OCI-LY1 (cell line): ENCODE results near the gene CHCHD10.

Experiments used
- H2AFZ ChIP-seq: fragments of 200-600 bp; sonication (generic), shearing (Covaris generic); 2 replicates; pipeline ENCODE4 v1.6.0; 2014; ENCODE audit warnings: antibody characterized with exemption, mild to moderate bottlenecking, low read length
- H3F3A ChIP-seq: fragments of 200-600 bp; sonication (generic), shearing (Covaris generic); 2 replicates; pipeline ENCODE4 v1.6.0; 2014; ENCODE audit warnings: mild to moderate bottlenecking, antibody characterized with exemption, low read length, moderate library complexity; ENCODE audit not compliant: insufficient read depth
- H3K27ac ChIP-seq: fragments of 200-600 bp; sonication (generic); 2 replicates; pipeline ENCODE4 v1.5.1; 2014; ENCODE audit warnings: low read length, mixed run types, mild to moderate bottlenecking, low read depth; ENCODE audit not compliant: poor library complexity, severe bottlenecking
- H3K27me3 ChIP-seq: fragments of 200-600 bp; sonication (generic); 2 replicates; pipeline ENCODE4 v1.6.0; 2014; ENCODE audit warnings: antibody characterized with exemption, mild to moderate bottlenecking, low read length, moderate library complexity; ENCODE audit not compliant: insufficient read depth
- H3K36me3 ChIP-seq: fragments of 200-600 bp; sonication (generic); 2 replicates; pipeline ENCODE4 v1.6.1; 2014; ENCODE audit warnings: mild to moderate bottlenecking, antibody characterized with exemption, low read length, moderate library complexity, mixed read lengths; ENCODE audit not compliant: insufficient read depth
- H3K4me1 ChIP-seq: fragments of 200-600 bp; sonication (generic); 2 replicates; pipeline ENCODE4 v1.5.1; 2014; ENCODE audit warnings: mild to moderate bottlenecking, low read length, moderate library complexity; ENCODE audit not compliant: insufficient read depth, severe bottlenecking
- H3K4me2 ChIP-seq: fragments of 200-600 bp; sonication (generic), shearing (Covaris generic); 2 replicates; pipeline ENCODE4 v1.6.1; 2014; ENCODE audit warnings: low read length
- H3K4me3 ChIP-seq: fragments of 200-600 bp; sonication (generic); 2 replicates; pipeline ENCODE4 v1.5.1; 2014; ENCODE audit warnings: low read length, low read depth, mild to moderate bottlenecking, mixed read lengths; ENCODE audit not compliant: poor library complexity, severe bottlenecking
- H3K79me2 ChIP-seq: fragments of 200-600 bp; shearing (Covaris generic); 2 replicates; pipeline ENCODE4 v1.6.1; 2016; ENCODE audit warnings: mixed run types, low read length, mixed read lengths; ENCODE audit not compliant: insufficient read depth
- H3K9ac ChIP-seq: fragments of 200-600 bp; sonication (generic), shearing (Covaris generic); 2 replicates; pipeline ENCODE4 v1.6.1; 2014; ENCODE audit warnings: mild to moderate bottlenecking, low read length, mixed read lengths
- H3K9me2 ChIP-seq: fragments of 200-600 bp; sonication (generic), shearing (Covaris generic); 2 replicates; pipeline ENCODE4 v1.6.1; 2014; ENCODE audit warnings: low read depth, mild to moderate bottlenecking, low read length, mixed read lengths
- H3K9me3 ChIP-seq: fragments of 200-600 bp; shearing (Covaris generic); 2 replicates; pipeline ENCODE4 v1.6.1; 2014; ENCODE audit warnings: low read length, mixed read lengths
- H4K20me1 ChIP-seq: fragments of 200-600 bp; sonication (generic), shearing (Covaris generic); 2 replicates; pipeline ENCODE4 v1.6.0; 2016; ENCODE audit warnings: mild to moderate bottlenecking, low read length; ENCODE audit not compliant: insufficient read depth
- EZH2 ChIP-seq: fragments of 200-600 bp; sonication (generic), shearing (Covaris generic); IDR thresholded peaks from 2 replicates; pipeline ENCODE4 v1.8.0; 2017; ENCODE audit warnings: borderline replicate concordance, mixed run types, mild to moderate bottlenecking, antibody characterized with exemption, low read length, moderate library complexity, mixed read lengths
- TF ChIP-seq, protein P1 (sequence below): fragments of 200-600 bp; sonication (generic), shearing (Covaris generic); IDR thresholded peaks from 2 replicates; pipeline ENCODE4 v1.5.1; 2017; ENCODE audit warnings: mild to moderate bottlenecking, antibody characterized with exemption, low read length, moderate library complexity, mixed read lengths

The CHCHD10 gene

DNA sequence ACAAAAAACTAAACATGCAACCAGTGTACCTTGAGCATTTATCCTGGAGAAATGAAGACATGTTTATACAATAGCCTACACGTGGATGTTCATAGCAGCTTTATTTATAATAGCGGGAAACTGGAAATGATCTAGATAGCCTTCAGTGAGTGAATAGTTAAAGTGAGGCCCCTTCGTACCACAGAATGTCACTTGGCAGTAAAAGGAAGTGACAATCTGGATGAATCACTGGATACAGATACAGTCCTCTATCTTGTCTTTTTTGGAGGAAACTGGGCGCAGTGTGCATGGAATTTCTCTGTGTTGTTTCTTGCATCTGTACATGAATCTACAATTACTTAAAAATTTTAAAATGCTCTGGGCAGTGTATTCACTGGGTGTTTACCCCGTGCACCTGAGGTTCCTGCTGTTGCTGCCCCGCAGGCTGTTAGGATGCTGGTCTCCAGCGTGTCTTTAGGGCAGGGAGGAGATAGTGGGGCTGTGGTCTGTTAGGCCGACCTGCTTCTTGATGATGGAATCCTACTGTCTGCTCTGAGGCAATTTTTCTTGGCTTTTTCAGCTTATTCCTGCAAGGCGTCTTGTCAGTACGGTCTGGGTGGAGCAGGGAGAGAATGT is 47.9 kb upstream of the CHCHD10 start:
- Histone ChIP-seq H3K4me1 (peaks cover 14% of the 10 kb centered on the region), H3K9ac (no peak overlapping the region), H3K9me3 (no peaks in the 10 kb centered on the region), H3K9me2 (no peaks in the 10 kb centered on the region), H3K36me3 (peaks cover 98% of the 10 kb centered on the region), H3K79me2 (peaks cover 29% of the 10 kb centered on the region), H3K4me2 (no peak overlapping the region), H3F3A (no peaks in the 10 kb centered on the region), H2AFZ (no peak overlapping the region), H3K27ac (no peak overlapping the region), H3K27me3 (no peaks in the 10 kb centered on the region), H3K4me3 (no peak overlapping the region), H4K20me1 (no peaks in the 10 kb centered on the region)
- no peak for TF ChIP-seq EZH2
- TF ChIP-seq, protein P1, sequence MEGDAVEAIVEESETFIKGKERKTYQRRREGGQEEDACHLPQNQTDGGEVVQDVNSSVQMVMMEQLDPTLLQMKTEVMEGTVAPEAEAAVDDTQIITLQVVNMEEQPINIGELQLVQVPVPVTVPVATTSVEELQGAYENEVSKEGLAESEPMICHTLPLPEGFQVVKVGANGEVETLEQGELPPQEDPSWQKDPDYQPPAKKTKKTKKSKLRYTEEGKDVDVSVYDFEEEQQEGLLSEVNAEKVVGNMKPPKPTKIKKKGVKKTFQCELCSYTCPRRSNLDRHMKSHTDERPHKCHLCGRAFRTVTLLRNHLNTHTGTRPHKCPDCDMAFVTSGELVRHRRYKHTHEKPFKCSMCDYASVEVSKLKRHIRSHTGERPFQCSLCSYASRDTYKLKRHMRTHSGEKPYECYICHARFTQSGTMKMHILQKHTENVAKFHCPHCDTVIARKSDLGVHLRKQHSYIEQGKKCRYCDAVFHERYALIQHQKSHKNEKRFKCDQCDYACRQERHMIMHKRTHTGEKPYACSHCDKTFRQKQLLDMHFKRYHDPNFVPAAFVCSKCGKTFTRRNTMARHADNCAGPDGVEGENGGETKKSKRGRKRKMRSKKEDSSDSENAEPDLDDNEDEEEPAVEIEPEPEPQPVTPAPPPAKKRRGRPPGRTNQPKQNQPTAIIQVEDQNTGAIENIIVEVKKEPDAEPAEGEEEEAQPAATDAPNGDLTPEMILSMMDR = no peak

DNA sequence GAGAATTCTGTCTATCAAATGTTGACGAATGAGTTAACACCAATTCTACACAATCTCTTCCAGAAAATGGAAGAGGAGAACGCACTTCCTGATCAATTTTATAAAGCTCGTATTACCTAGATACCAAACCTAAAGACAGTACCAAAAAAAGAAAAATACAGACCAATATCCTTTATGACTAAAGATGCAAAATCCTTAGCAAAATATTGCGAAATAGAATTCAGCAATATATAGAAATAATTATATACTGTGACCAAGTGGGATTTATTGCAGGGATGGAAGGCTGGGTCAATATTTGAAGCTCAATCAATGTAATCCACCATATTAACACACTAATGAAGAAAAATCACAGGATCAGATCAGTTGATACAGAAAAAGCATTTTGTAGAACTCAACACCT is 44.6 kb upstream of the CHCHD10 start:
- no peaks in the 10 kb centered on the region for H3K27me3 ChIP-seq
- H3K9me3 ChIP-seq = no peaks in the 10 kb centered on the region
- TF ChIP-seq EZH2 = no peak
- TF ChIP-seq, protein P1 = no peak
- H3K79me2 ChIP-seq = peaks cover 32% of the 10 kb centered on the region
- H3K36me3 ChIP-seq = peaks cover 76% of the 10 kb centered on the region
- H3K4me1 ChIP-seq = peaks cover under 1% of the 10 kb centered on the region
- no peaks in the 10 kb centered on the region for H4K20me1 ChIP-seq
- H3K4me3 ChIP-seq = no peak overlapping the region
- no peak overlapping the region for H3K9ac ChIP-seq
- no peaks in the 10 kb centered on the region for H3F3A ChIP-seq
- H3K4me2 ChIP-seq = no peak overlapping the region
- H2AFZ ChIP-seq = no peak overlapping the region
- H3K9me2 ChIP-seq = no peaks in the 10 kb centered on the region
- H3K27ac ChIP-seq = no peak overlapping the region

DNA sequence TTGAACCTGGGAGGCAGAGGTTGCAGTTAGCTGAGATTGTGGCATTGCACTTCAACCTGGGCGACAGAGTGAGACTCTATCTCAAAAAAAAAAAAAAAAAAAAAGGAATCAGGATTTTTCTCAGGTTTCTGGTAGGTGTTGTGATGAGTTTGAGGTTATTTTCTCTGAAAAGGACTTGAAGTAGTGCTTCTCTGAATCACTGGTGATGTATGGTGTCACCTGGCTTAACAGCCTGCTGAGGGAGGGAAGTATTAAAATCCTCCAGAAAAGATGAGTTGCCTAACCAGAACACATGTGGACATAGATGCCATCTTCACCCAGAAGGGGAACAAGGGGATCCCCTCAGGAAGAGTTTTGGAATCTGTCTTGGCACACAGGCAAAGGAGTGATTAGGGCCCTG is 39.1 kb upstream of the CHCHD10 start:
- no peaks in the 10 kb centered on the region for H3K9me3 ChIP-seq
- H3F3A ChIP-seq = no peaks in the 10 kb centered on the region
- no peak overlapping the region for H2AFZ ChIP-seq
- H3K36me3 ChIP-seq = peaks cover 62% of the 10 kb centered on the region
- H4K20me1 ChIP-seq = no peaks in the 10 kb centered on the region
- no peak for TF ChIP-seq EZH2
- TF ChIP-seq, protein P1 = no peak
- H3K4me2 ChIP-seq = peak overlapping the region; percentile 97; the same call in 1 of the 2 replicates
- peaks cover 56% of the 10 kb centered on the region for H3K4me1 ChIP-seq
- peak overlapping the region; percentile 98 for H3K27ac ChIP-seq
- H3K9me2 ChIP-seq = no peaks in the 10 kb centered on the region
- peak overlapping the region; percentile 75 for H3K4me3 ChIP-seq
- H3K79me2 ChIP-seq = peaks cover 38% of the 10 kb centered on the region
- H3K9ac ChIP-seq = peak overlapping the region; percentile 34; the same call in 1 of the 2 replicates
- no peaks in the 10 kb centered on the region for H3K27me3 ChIP-seq
